T-helper 17 cell (primary cell): Measurements from ENCODE around the gene PALLD. TPM values are rescaled to one million over a fixed set of nuclear protein-coding genes. Genes with fewer than 3 reads are reported as not detected.

Source experiments
- ATAC-seq: fragments of 150-1000 bp; cut with Tn5 transposase; 2 replicates; pipeline ENCODE4 v1.10.0; 2021; ENCODE audit warnings: mild to moderate bottlenecking, moderate library complexity
- DNase-seq, 3 donors: peaks; one replicate each; pipeline versions ENCODE4 v3.0.0 to v3.0.0-alpha.2; 2020 to 2021
- H3K9me3 ChIP-seq: one replicate; pipeline ENCODE4 v1.7.0; 2013; ENCODE audit warnings: low read length, mild to moderate bottlenecking; ENCODE audit not compliant: control insufficient read depth, poor library complexity, severe bottlenecking
- H3K27ac Mint-ChIP-seq: one replicate; pipeline ENCODE4 v1.8.0; 2022; ENCODE audit warnings: mild to moderate bottlenecking, moderate library complexity, mixed read lengths
- H3K27me3 Mint-ChIP-seq: one replicate; pipeline ENCODE4 v1.8.0; 2022; ENCODE audit warnings: mixed read lengths
- H3K36me3 Mint-ChIP-seq: one replicate; pipeline ENCODE4 v1.8.0; 2022; ENCODE audit warnings: low read depth, mixed read lengths
- H3K4me1 Mint-ChIP-seq: one replicate; pipeline ENCODE4 v1.8.0; 2022; ENCODE audit warnings: mild to moderate bottlenecking, mixed read lengths
- H3K4me3 Mint-ChIP-seq: one replicate; pipeline ENCODE4 v1.8.0; 2022; ENCODE audit warnings: mild to moderate bottlenecking, moderate library complexity, mixed read lengths
- total RNA-seq, 4 donors: library from RNA in 2 of 4; stranded (reverse) in 2 of 4; gene quantifications; one replicate each; pipeline ENCODE4 v1.2.3 and lab custom pipeline; 2022 to 2026

The PALLD gene
- total RNA-seq, 2 donors from 2014 or later, result 0.26 to 0.67 TPM

DNA sequence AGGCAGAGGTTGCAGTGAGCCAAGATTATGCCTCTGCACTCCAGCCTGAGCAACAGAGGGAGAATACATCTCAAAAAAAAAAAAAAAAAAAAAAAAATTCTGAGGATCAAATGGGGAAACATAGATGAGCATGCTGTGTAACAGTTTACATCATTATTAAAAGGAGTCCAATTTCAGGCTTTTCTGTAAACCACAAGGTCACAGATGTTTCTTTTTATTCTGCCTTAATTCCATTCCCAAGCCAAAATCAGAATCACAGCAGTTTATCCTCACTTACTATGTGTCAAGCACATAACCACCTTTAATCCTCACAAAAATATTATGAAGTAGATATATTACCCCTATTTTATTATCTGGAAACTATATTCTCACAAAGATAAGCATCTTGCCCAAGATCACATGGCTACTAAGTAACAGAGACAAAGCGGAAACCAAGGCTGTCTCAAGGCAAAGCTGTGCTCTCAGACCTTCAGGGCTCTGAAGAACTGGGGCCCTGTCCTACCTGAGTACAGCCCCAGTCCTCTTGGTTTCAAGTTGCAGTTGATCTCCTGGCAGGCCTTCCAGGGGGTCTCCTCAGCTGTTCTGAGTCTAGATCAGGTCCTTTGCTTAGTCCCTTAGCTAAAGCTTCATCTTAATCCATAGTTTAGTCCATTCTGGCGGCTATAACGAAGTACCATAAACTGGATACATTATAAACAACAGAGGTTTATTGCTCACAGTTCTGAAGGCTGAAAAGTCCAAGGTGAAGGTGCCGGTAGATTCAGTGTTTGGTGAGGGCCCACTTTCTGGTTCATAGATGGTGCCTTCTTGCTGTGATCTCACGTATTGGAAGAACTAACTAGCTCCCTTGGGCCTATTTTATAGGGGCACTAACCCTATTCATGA lies 141.3 kb downstream of the PALLD start:
- no peak overlapping the region for H3K4me3 Mint-ChIP-seq
- no peaks in the 10 kb centered on the region for H3K36me3 Mint-ChIP-seq
- no peaks in the 10 kb centered on the region for H3K9me3 ChIP-seq
- peaks cover 48% of the 10 kb centered on the region for H3K27me3 Mint-ChIP-seq
- no peak overlapping the region for H3K27ac Mint-ChIP-seq
- no peak for ATAC-seq
- H3K4me1 Mint-ChIP-seq, result no peaks in the 10 kb centered on the region
- DNase-seq, result no peak

DNA sequence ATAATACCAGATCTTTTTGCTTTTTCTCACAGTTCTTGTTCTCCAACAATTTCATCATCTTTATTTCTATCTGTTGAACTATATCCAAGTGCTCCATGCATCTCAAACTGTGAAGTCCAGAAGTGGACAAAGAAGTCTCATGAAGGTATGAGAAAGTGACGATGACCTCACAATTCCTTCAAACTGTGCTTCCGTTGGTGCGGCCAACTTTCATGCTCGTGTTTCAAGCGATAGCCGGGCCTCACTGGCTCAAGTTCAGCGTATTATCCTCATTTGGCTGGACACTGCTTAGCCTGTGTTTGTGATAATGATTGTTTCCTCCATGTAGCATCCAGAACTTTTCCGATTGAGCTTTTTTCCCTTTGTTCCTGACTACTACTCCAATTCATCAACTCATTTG lies 143.1 kb downstream of the PALLD start:
- Mint-ChIP-seq H3K4me3 (no peak overlapping the region), H3K27ac (no peak overlapping the region), H3K27me3 (peaks cover 33% of the 10 kb centered on the region), H3K4me1 (no peaks in the 10 kb centered on the region), H3K36me3 (no peaks in the 10 kb centered on the region)
- no peak for DNase-seq
- no peaks in the 10 kb centered on the region for H3K9me3 ChIP-seq
- ATAC-seq, result no peak

DNA sequence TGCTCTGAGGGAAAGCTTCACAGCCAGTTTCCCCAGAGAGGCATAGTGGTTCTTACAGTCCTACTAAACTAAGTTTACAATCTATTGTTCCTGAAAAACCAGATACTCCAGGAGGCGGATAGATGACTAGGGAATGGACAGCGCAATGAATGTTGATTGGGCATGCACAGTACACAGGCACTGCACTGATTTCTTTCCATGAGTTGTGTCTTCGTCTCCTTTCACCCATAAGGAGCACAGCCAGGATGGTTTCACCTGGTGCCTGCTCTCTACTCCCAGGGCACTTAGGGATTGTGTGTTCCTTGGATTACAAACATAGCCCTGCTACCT lies 144.9 kb downstream of the PALLD start:
- no peak for DNase-seq
- Mint-ChIP-seq H3K36me3 (no peaks in the 10 kb centered on the region), H3K4me3 (no peak overlapping the region), H3K4me1 (no peaks in the 10 kb centered on the region), H3K27me3 (peaks cover 31% of the 10 kb centered on the region), H3K27ac (no peak overlapping the region)
- no peak for ATAC-seq
- no peaks in the 10 kb centered on the region for H3K9me3 ChIP-seq

DNA sequence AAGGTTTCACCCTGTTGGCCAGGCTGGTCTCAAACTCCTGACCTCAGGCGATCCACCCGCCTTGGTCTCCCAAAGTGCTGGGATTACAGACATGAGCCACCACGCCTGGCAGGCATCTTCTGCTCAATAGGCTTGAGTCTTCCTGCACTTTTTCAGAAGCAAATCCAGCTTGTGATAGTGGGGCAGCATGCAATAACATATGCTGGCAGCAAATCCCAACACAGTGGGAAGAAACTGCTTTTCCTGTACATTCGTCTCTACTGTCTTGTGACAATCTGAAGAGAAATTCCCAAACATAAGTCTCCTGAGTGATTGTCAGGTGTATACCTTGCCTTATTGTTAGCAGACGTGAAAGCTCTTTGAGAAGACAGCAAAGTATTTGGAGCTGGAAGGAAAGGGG lies 145.7 kb downstream of the PALLD start:
- H3K27me3 Mint-ChIP-seq, result peaks cover 29% of the 10 kb centered on the region
- H3K27ac Mint-ChIP-seq, result no peak overlapping the region
- ATAC-seq, result no peak

DNA sequence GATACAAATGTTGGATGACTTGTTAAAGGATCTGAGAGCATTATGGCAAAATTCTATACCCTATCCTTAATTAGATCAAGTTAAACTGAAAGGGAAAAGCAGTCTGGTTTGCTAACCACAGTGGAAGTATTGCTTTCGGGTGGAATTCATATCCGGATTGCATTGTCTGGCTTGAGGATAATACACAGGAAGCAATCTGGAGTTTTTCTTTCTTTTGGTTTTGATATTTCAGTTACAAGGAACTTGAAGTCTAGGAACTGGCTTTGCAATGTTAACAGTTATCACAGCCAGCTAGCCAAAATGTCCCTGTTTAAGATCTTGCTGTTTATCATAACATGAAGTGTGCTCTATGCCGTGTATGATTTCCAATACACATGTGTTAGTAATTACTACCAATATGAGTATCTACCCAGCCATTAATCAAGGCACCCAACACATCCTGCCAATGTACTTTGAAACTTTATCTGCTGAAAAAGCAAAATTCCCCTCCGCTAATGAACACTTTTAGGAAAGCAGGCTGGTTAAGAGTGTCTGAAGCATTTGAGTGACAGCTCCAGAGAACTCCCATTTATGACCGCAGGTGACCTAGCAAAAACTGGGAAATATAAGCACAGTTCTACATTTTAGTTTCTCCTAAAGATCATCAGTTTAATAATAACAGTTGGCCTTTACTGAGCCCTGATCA lies 146.4 kb downstream of the PALLD start:
- H3K36me3 Mint-ChIP-seq, result no peaks in the 10 kb centered on the region
- DNase-seq, result no peak
- H3K27ac Mint-ChIP-seq, result no peak overlapping the region
- no peaks in the 10 kb centered on the region for H3K4me1 Mint-ChIP-seq
- no peak overlapping the region for H3K4me3 Mint-ChIP-seq
- H3K9me3 ChIP-seq, result no peaks in the 10 kb centered on the region
- H3K27me3 Mint-ChIP-seq, result peaks cover 33% of the 10 kb centered on the region
- ATAC-seq, result no peak

More for the DNA sequence above, 145.7 kb downstream of the PALLD start:
- Mint-ChIP-seq H3K36me3 (no peaks in the 10 kb centered on the region), H3K4me3 (no peak overlapping the region), H3K4me1 (no peaks in the 10 kb centered on the region)
- no peaks in the 10 kb centered on the region for H3K9me3 ChIP-seq
- no peak for DNase-seq

DNA sequence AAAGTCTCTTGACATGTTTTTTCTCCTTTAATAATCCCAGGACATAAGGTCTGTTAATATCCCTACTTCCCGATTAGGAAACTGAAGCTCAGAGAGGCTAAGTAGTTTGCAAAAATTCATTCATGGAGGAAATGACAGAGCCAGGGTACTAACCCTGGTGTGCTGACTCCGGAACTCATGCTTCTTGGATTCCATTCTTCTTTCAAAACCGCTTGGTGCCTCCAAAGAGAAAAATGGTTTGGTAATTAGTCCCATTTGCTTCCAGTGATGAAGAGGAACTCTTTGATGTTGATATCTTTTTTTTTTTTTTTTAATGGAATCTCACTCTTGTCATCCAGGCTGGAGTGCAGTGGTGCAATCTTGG lies 146.9 kb downstream of the PALLD start:
- no peak for ATAC-seq
- no peak overlapping the region for H3K27ac Mint-ChIP-seq
- H3K9me3 ChIP-seq, result no peaks in the 10 kb centered on the region
- H3K36me3 Mint-ChIP-seq, result no peaks in the 10 kb centered on the region
- no peaks in the 10 kb centered on the region for H3K4me1 Mint-ChIP-seq
- H3K4me3 Mint-ChIP-seq, result no peak overlapping the region
- DNase-seq, result no peak
- H3K27me3 Mint-ChIP-seq, result peaks cover 39% of the 10 kb centered on the region

DNA sequence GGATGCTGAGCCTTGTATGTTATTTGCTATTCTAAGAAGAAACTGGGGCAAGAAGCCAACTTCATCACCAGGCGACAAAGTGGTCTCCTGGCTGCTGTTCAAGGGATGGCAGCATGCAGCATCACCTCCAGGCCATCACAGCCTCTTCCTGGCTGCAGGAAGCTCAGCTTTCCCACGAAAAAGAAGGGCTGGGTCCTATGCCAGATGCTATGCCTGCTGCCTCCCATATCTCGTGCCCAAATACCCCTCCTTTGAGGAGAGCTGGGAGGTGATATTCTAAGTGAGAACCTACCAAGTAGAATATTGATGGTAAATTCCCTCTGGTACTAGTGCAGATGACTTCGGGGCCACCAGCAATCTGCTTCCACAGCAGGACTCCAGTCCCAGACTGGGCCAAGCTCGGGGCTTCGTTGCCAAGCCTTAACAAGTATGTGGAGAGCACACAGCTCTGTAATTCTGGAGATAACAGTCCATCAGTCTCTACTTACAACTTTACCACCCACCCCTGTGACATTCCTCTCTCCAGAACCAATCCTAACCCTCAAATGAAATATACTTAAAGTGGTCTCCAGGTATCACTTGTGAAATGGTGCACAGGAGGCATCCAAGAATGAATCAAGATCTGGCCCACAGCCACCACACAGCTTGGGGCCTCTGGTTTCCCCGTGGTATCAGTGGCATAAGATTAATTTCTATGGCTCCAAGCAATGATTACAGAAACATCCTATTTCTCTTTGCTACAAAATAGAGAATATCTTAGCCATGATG lies 149.3 kb downstream of the PALLD start:
- H3K27ac Mint-ChIP-seq, result no peak overlapping the region
- ATAC-seq (no peak), DNase-seq (no peak)

DNA sequence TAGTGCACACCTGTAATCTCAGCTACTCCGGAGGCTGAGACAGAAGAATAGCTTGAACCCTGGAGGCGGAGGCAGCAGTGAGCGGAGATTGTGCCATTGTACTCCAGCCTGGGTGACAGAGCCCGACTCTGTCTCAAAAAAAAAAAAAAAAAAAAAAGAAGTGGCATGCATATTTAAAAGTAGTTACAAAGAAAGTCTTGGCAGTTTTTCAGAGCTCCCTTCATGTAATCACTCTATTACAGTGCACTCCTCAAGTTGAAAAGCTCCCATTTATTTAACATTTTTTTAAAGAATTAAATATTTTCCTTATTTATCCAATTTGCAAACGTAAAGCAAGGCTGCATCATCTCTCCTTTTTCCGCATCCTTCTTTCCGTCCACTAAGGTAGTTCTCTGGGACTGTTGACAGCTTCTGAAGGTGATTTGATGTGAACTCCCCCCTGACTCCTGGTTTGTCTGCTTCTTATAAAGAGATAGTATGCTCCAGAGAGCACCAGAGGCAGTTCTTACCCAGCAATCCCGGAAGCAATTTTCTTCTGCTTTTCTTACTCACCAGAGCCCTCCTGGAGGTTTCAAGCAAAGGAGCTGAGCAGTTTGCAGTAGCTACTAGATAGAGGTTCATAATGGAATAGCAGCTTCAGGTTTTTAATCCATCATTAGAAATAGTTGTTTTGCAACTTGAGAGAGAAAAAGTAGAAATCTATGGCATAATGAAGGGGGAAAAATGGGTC lies 151.0 kb downstream of the PALLD start:
- peaks cover 48% of the 10 kb centered on the region for H3K27me3 Mint-ChIP-seq
- H3K4me1 Mint-ChIP-seq, result no peaks in the 10 kb centered on the region
- DNase-seq (no peak), ATAC-seq (no peak)
- no peaks in the 10 kb centered on the region for H3K9me3 ChIP-seq
- no peak overlapping the region for H3K4me3 Mint-ChIP-seq
- H3K27ac Mint-ChIP-seq, result no peak overlapping the region
- H3K36me3 Mint-ChIP-seq, result no peaks in the 10 kb centered on the region

More for the DNA sequence above, 149.3 kb downstream of the PALLD start:
- H3K36me3 Mint-ChIP-seq, result no peaks in the 10 kb centered on the region
- H3K4me1 Mint-ChIP-seq, result no peaks in the 10 kb centered on the region
- no peaks in the 10 kb centered on the region for H3K9me3 ChIP-seq
- H3K4me3 Mint-ChIP-seq, result no peak overlapping the region
- peaks cover 49% of the 10 kb centered on the region for H3K27me3 Mint-ChIP-seq

DNA sequence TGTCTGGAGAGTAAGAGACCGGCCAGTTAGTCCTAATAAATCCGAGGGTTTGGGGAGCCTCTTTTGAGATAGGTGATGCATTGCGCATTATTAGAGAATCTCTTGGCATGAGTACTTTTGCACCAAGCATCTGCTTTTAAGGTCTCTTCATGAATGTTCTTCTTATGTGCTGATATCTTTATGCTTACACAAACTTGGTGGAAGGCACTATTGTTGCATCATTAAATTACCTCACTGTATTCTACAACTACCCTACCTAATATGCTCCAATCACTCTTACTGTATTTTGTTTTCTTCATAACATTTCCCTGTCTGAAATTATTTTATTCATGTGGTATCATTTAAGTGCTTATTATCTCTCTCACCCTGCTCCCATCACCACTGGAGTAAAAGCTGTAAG lies 151.6 kb downstream of the PALLD start:
- Mint-ChIP-seq H3K4me3 (no peak overlapping the region), H3K36me3 (no peaks in the 10 kb centered on the region), H3K27me3 (peaks cover 45% of the 10 kb centered on the region), H3K4me1 (no peaks in the 10 kb centered on the region), H3K27ac (no peak overlapping the region)
- ATAC-seq (no peak), DNase-seq (no peak)
- H3K9me3 ChIP-seq, result no peaks in the 10 kb centered on the region

DNA sequence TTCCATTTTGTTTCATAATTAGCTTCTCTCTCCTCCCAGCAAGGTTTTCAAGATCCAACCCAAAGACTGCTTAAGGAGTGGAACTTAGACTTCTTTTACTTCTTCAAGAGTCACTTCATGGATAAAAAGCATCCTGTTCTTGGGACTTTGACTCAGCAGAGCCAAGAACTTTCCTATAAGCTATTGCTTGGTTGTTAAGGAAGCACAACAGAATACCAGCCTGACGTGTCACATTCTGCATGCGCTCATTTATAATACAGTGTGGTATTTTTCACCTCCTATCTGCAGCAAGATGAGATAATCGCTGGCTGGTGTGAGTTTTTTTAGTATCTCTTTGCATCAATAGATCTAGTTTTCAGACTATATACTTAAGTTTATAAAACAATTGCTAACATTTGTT lies 152.1 kb downstream of the PALLD start:
- H3K4me1 Mint-ChIP-seq, result no peaks in the 10 kb centered on the region
- no peak overlapping the region for H3K27ac Mint-ChIP-seq
- H3K4me3 Mint-ChIP-seq, result no peak overlapping the region
- no peak for ATAC-seq
- no peak for DNase-seq
- no peaks in the 10 kb centered on the region for H3K36me3 Mint-ChIP-seq
- no peaks in the 10 kb centered on the region for H3K9me3 ChIP-seq
- peaks cover 45% of the 10 kb centered on the region for H3K27me3 Mint-ChIP-seq

DNA sequence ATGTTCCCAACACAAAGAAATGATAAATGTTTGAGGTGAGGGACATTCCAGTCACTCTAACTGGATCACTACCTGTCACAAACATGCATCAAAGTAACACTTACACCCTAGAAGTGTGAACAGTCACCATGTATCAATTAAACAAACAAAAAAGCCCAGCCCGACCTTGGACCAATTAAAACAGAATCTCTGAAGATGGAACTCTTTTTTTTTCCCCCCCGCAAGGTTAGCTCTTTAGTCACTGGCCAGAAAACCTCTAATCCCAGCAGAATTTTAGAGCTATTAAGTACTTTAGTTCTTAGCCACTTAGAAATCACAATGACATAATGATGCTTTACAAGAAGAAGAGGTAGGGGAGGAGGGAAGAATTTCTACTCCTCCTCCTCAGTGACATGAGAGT lies 154.5 kb downstream of the PALLD start:
- Mint-ChIP-seq H3K36me3 (no peaks in the 10 kb centered on the region), H3K27ac (no peak overlapping the region), H3K4me1 (no peaks in the 10 kb centered on the region), H3K27me3 (peaks cover 46% of the 10 kb centered on the region), H3K4me3 (no peak overlapping the region)
- ATAC-seq, result no peak
- DNase-seq, result no peak
- no peaks in the 10 kb centered on the region for H3K9me3 ChIP-seq

DNA sequence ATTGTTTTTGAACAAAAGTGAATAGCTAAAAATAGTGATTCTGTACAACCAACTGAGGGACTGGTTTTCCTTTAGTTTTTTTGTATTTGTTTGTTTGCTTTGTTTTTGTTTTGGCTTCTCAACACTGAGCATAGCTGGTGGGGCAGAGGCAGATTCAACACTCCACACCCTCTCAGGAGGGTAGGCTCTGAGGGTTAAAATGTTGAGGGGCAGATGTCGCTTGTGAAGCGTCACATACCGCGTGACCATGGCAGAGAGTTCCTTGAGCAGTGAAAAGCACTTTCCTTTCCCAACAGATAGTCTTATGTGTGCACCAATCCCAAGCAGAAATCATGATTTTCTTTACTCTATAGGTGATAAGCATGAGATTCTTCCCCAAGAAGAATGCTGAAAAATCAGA lies 155.0 kb downstream of the PALLD start:
- no peaks in the 10 kb centered on the region for H3K9me3 ChIP-seq
- ATAC-seq (no peak), DNase-seq (no peak)
- H3K27ac Mint-ChIP-seq, result no peak overlapping the region
- H3K27me3 Mint-ChIP-seq, result peaks cover 46% of the 10 kb centered on the region
- no peaks in the 10 kb centered on the region for H3K4me1 Mint-ChIP-seq
- no peaks in the 10 kb centered on the region for H3K36me3 Mint-ChIP-seq
- H3K4me3 Mint-ChIP-seq, result no peak overlapping the region

DNA sequence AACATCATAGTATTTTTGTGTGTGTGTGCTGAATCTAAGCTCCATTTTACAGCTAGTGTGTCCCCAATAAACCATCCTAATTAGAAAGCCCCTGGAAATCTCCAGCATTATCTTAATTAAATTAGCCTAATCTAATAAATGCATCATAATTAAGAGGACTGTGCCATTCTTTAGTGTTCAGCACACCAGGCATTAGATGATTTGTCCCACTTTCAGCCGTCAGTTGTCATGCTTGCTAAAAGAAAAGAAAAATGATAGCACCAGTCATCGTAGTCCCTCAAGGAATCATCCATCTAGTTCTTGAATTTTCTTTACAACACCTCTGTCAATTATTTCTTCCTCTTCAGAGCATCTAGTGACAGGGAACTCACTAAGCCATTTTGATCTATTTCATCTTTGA lies 155.9 kb downstream of the PALLD start:
- Mint-ChIP-seq H3K36me3 (no peaks in the 10 kb centered on the region), H3K27me3 (peaks cover 52% of the 10 kb centered on the region)

More for the DNA sequence above, 155.9 kb downstream of the PALLD start:
- H3K4me1 Mint-ChIP-seq, result no peaks in the 10 kb centered on the region
- H3K27ac Mint-ChIP-seq, result no peak overlapping the region
- H3K9me3 ChIP-seq, result no peaks in the 10 kb centered on the region
- DNase-seq, result no peak
- no peak for ATAC-seq
- H3K4me3 Mint-ChIP-seq, result no peak overlapping the region
